GM12874 (cell line): ENCODE data around the gene EML1.

ENCODE experiments used
- CTCF ChIP-seq: IDR thresholded peaks from 2 replicates; pipeline ENCODE4 v1.5.1; 2011; ENCODE audit warnings: low read depth, mild to moderate bottlenecking, control low read depth, low read length, moderate library complexity; ENCODE audit not compliant: insufficient read depth

EML1 gene

GRCh38 chr14:99854831-99855230, 61.6 kb downstream of the EML1 start:
- TF ChIP-seq CTCF = no peak

GRCh38 chr14:99855271-99855670, 62.1 kb downstream of the EML1 start:
- TF ChIP-seq CTCF = no peak

- no peak for TF ChIP-seq CTCF
These were observed 64.3 kb downstream of the EML1 start for GRCh38 chr14:99857551-99857950.

GRCh38 chr14:99860219-99860618, 67.0 kb downstream of the EML1 start:
- TF ChIP-seq CTCF = no peak

GRCh38 chr14:99862136-99862535, 68.9 kb downstream of the EML1 start:
- TF ChIP-seq CTCF = no peak

- TF ChIP-seq CTCF = no peak
These were observed 69.8 kb downstream of the EML1 start for GRCh38 chr14:99863059-99863458.

GRCh38 chr14:99865408-99865807, 72.2 kb downstream of the EML1 start:
- TF ChIP-seq CTCF = no peak

- TF ChIP-seq CTCF = no peak
These were observed 77.4 kb downstream of the EML1 start for GRCh38 chr14:99870617-99871016.
